Thymus (tissue), 11 donors: ENCODE results near the gene TFAP2A. TPM values are rescaled to one million over a fixed set of nuclear protein-coding genes. Genes with fewer than 3 reads are reported as not detected.

Experiments
- DNase-seq, 9 donors: peaks; one replicate each; pipeline ENCODE4 v3.0.0-alpha.2; 2013; ENCODE audit warnings: low spot score in 9 of 9, low read depth in 6 of 9, missing footprints in 1 of 9
- H3K27ac ChIP-seq, 2 donors: one replicate each; pipeline ENCODE4 v1.5.1; 2013; ENCODE audit warnings: control low read depth in 1 of 2, low read depth in 1 of 2, low read length in 1 of 2, mild to moderate bottlenecking in 1 of 2, moderate library complexity in 1 of 2
- H3K27me3 ChIP-seq, 2 donors: one replicate each; pipeline ENCODE4 v1.5.1; 2013; ENCODE audit warnings: low read length in 1 of 2; ENCODE audit not compliant: control insufficient read depth in 2 of 2, insufficient read depth in 1 of 2
- H3K36me3 ChIP-seq, 2 donors: one replicate each; pipeline ENCODE4 v1.5.1; 2013; ENCODE audit warnings: low read length in 1 of 2, mild to moderate bottlenecking in 1 of 2, moderate library complexity in 1 of 2; ENCODE audit not compliant: control insufficient read depth in 2 of 2, insufficient read depth in 2 of 2
- H3K4me1 ChIP-seq, 2 donors: one replicate each; pipeline ENCODE4 v1.5.1; 2013; ENCODE audit warnings: low read length in 2 of 2; ENCODE audit not compliant: control insufficient read depth in 2 of 2, insufficient read depth in 2 of 2
- H3K4me3 ChIP-seq, 2 donors: one replicate each; pipeline ENCODE4 v1.5.1; 2013; ENCODE audit warnings: low read length in 2 of 2, control low read depth in 1 of 2, mild to moderate bottlenecking in 1 of 2
- H3K9me3 ChIP-seq, 2 donors: one replicate each; pipeline ENCODE4 v1.5.1; 2013; ENCODE audit warnings: low read length in 1 of 2, mild to moderate bottlenecking in 1 of 2; ENCODE audit not compliant: control insufficient read depth in 2 of 2, insufficient read depth in 1 of 2
- whole genome bisulfite sequencing: extraction: QIAGEN DNeasy Blood & Tissue Kit; methylation state at CpG from one replicate; pipeline ENCODE4 v1.1.7; 2013; 5-methylcytosine and 5-hydroxymethylcytosine counted together
- polyA plus RNA-seq: library from polyadenylated mRNA; stranded (reverse); fragments of 200-250 nt; gene quantifications from one replicate; pipeline ENCODE4 v1.2.3, GENCODE V29; 2013
- total RNA-seq: library from RNA; stranded (reverse); fragments of 120-200 nt; gene quantifications from one replicate; pipeline ENCODE4 v1.2.4, GENCODE V29; 2013
- donor health status: healthy.

TFAP2A gene
- total and polyA plus RNA-seq, 2 donors, result 0.33 to 2.9 TPM

GRCh38 chr6:10451394-10451793 lies 36.5 kb upstream of the TFAP2A start:
- peaks cover 0 to 2% of the 10 kb centered on the region in 2 donors for H3K27me3 ChIP-seq
- WGBS, result 73% methylated on average over 6 of the region's 6 CpGs
- H3K4me3 ChIP-seq, result no peak overlapping the region
- no peaks in the 10 kb centered on the region for H3K36me3 ChIP-seq
- H3K27ac ChIP-seq, result no peak overlapping the region
- H3K9me3 ChIP-seq, result no peaks in the 10 kb centered on the region
- H3K4me1 ChIP-seq, result no peaks in the 10 kb centered on the region
- no peak for DNase-seq

DNA sequence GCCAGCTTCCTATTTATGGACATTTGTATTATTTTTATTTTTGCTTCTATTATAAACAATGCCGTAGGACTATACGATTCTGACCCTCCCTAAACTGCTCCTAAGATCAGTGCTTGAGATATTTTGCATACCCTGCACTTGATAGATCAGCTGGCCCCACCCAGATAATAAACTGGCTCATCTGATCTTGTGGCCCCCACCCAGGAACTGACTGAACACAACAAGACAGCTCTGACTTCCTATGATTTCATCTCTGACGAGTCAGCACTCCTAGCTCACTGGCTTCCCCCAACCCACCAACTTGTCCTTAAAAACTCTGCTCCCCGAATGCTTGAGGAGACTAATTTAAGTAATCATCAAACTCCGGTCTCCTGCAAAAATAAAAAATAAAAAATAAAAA lies 34.9 kb upstream of the TFAP2A start:
- H3K36me3 ChIP-seq, result no peaks in the 10 kb centered on the region
- no peaks in the 10 kb centered on the region for H3K4me1 ChIP-seq
- DNase-seq, result no peak
- H3K27me3 ChIP-seq, result peaks cover 0 to 2% of the 10 kb centered on the region in 2 donors
- H3K27ac ChIP-seq, result no peak overlapping the region
- H3K9me3 ChIP-seq, result no peaks in the 10 kb centered on the region
- H3K4me3 ChIP-seq, result no peak overlapping the region
- WGBS, result 82% methylated on average over 5 of the region's 5 CpGs

DNA sequence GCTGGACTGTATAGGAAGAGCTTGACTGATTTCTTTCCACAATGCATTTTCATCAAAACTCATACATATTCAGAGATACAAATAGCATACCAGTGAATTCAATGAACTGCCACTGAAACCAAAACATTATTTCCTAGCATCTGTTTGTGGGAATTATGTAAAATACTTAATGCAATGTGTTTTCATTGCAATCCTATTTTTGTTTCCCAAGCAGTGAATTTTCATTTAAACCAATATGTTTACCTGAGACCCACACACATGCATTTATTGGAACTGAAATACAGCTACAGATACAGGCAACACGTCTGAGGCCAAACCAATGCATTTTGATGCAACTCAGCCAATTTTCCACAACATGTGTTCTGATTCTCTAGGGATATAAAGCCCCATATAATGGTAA lies 33.2 kb upstream of the TFAP2A start:
- H3K9me3 ChIP-seq, result no peaks in the 10 kb centered on the region
- no peaks in the 10 kb centered on the region for H3K36me3 ChIP-seq
- H3K27ac ChIP-seq, result no peak overlapping the region
- H3K4me1 ChIP-seq, result no peaks in the 10 kb centered on the region
- H3K4me3 ChIP-seq, result no peak overlapping the region
- peaks cover 0 to 2% of the 10 kb centered on the region in 2 donors for H3K27me3 ChIP-seq
- WGBS, result 81% methylated on average over 1 of the region's 1 CpG
- no peak for DNase-seq

GRCh38 chr6:10446548-10446947 lies 31.7 kb upstream of the TFAP2A start:
- no peak for DNase-seq
- Histone ChIP-seq H3K27me3 (peaks cover 0 to 2% of the 10 kb centered on the region in 2 donors), H3K4me3 (no peak overlapping the region), H3K9me3 (no peaks in the 10 kb centered on the region), H3K27ac (no peak overlapping the region), H3K4me1 (no peaks in the 10 kb centered on the region), H3K36me3 (no peaks in the 10 kb centered on the region)
- 98% methylated on average over 1 of the region's 1 CpG for WGBS

- Histone ChIP-seq H3K4me3 (no peak overlapping the region), H3K4me1 (no peaks in the 10 kb centered on the region), H3K9me3 (no peaks in the 10 kb centered on the region), H3K36me3 (no peaks in the 10 kb centered on the region), H3K27me3 (no peaks in the 10 kb centered on the region), H3K27ac (no peak overlapping the region)
- 96% methylated on average over 3 of the region's 3 CpGs for WGBS
- no peak for DNase-seq
These were observed 26.8 kb upstream of the TFAP2A start for GRCh38 chr6:10441655-10442009.

DNA sequence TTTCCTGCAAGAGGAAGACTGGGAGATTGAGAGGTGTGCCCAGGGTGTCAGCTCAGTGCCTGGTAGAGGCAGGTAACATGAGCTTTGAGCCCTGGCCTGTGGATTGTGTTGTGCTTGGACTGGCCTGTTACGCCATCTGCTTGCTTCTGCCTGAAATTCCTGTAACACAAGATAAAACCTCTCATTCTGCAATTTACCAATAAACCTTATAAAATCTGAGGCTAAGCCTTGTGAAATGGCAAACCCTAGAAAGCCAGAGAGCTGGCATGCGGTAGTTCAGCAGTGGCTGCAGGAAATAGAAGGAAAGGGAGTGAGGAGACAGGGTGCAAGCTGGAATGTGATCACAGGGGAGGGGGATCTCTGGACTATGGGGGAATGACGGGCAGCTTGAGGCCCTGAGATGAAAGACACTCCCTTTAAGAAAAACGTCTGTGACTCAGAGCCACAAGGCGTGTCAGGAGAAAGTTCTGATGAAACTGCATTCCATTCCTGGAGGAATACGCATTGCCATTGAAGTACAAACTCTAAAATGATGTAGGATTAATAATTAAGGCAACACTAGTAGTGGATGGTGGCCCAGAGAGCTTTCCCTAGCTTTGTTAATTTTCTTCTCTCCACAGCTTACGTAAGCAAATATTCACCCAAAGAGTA lies 26.3 kb upstream of the TFAP2A start:
- Histone ChIP-seq H3K27ac (no peak overlapping the region), H3K36me3 (no peaks in the 10 kb centered on the region), H3K27me3 (no peaks in the 10 kb centered on the region), H3K4me1 (no peaks in the 10 kb centered on the region), H3K4me3 (no peak overlapping the region), H3K9me3 (no peaks in the 10 kb centered on the region)
- WGBS, result 87% methylated on average over 7 of the region's 7 CpGs
- DNase-seq, result no peak

- DNase-seq, result no peak
- 90% methylated on average over 3 of the region's 3 CpGs for WGBS
- Histone ChIP-seq H3K36me3 (no peaks in the 10 kb centered on the region), H3K27me3 (no peaks in the 10 kb centered on the region), H3K9me3 (no peaks in the 10 kb centered on the region), H3K27ac (no peak overlapping the region), H3K4me1 (no peaks in the 10 kb centered on the region), H3K4me3 (no peak overlapping the region)
These were observed 23.0 kb upstream of the TFAP2A start for GRCh38 chr6:10437891-10438290.

DNA sequence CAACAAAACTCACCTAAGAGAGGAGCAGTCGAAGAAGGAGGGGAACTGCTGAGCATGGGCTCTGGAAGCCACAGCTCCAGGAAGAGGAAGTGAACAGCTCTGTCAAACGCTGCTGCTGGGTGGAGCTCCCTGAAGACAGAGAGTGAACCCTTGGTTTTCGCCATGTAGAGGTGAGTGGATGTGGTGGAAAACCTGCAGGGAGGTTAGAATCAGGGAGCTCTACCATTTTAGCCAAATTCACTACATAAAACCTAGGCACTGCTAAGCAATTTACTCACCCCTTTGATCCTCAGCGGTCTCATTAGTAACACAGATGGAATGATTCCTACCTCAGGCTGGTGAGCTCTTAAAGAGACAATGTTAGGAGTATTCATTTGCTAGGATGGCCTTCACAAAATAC lies 19.4 kb upstream of the TFAP2A start:
- Histone ChIP-seq H3K4me3 (no peak overlapping the region), H3K36me3 (no peaks in the 10 kb centered on the region), H3K27ac (no peak overlapping the region), H3K4me1 (no peaks in the 10 kb centered on the region), H3K27me3 (peaks cover 0 to 4% of the 10 kb centered on the region in 2 donors), H3K9me3 (no peaks in the 10 kb centered on the region)
- no peak for DNase-seq
- 36% methylated on average over 4 of the region's 4 CpGs for WGBS

DNA sequence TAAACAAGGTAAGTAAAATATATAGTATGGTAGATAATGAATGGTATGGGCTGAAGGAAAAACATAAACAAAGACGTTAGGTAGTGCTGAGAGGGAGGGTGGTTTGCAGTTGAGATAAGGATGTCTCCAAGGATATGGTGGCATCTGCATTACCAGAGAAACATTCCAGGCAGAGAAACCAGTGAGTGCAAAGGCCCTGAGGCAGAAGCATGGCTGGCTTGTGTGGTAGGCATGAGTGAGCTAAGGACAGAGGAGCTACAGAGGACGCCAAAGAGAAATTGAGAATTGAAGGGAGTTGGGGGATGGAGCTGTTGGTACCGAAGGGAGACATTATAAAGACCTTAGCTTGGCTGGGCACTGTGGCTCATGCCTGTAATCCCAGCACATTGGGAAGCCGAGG lies 18.4 kb upstream of the TFAP2A start:
- Histone ChIP-seq H3K4me3 (no peak overlapping the region), H3K36me3 (no peaks in the 10 kb centered on the region), H3K27me3 (peaks cover 3 to 8% of the 10 kb centered on the region in 2 donors), H3K4me1 (no peaks in the 10 kb centered on the region), H3K27ac (no peak overlapping the region), H3K9me3 (no peaks in the 10 kb centered on the region)
- no peak for DNase-seq
- WGBS, result 95% methylated on average over 4 of the region's 4 CpGs
